DMS153 treated with DMSO at 0.1 percent for 48 hours (cell line): ENCODE measurements around the gene CAPN14.

Experiments used
- DNase-seq: peaks from one replicate; lab custom pipeline; 2025; ENCODE audit not compliant: unreplicated experiment; lab: John Stamatoyannopoulos, UW

The CAPN14 gene

DNA sequence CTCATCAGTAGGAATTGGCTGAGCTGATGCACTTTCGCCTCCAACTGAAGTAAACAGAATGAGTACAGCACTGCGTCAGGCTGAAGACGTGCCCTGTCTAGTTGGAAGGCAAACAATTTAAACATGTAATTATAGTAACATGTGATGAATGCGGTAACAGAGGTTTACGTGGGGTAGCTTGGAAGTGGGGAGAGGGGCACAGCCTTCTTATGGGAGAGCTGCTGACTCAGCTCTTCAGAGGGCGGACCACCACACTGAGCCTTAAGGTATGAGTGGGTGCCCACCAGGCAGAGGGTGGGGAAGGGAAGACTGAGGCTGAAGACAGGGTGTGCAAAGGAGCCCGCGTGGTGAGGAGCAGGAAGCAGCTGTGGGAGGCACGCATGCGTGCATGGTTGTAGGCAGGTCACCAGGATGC is 10.4 kb upstream of the CAPN14 start:
- DNase-seq: no peak

GRCh38 chr2:31227110-31227509 is 9.8 kb upstream of the CAPN14 start:
- DNase-seq: no peak

DNA sequence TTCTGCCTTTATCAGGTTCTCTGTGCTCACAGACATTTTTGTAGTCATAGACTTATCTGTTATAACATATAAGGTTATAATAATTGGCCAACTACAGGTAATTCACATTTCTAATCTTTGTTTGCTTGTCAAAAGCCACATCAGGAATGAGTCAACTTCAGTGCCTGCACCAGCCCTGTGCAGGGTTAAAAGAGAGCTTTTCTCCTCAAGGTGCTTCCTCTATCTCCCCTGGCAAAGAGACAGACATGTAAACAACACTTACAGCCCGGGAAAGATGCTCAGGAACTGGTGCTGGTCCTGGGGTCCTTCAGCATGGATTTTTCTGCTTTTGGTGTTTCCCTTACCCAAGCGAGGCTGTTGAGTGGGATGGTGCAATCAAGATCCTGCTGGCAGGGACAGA is 9.0 kb upstream of the CAPN14 start:
- DNase-seq: no peak

DNA sequence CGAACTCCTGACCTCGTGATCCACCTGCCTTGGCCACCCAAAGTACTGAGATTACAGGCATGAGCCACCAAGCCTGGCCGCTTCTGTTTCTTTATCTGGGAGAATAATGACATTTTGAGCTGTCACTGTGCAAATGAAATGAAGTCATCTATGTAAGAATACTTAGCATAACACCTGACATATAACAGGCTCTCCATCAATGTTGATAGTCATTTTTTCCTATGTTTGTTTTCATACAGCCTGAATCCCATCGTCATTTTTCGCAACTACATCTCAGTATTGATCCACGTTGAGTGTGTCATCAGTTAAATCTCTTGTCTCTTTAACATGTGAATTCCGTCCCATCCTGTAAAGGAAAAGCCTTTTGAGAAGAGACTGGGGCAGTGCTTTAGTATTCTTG is 6.4 kb upstream of the CAPN14 start:
- DNase-seq: no peak

- DNase-seq: no peak
These were observed 5.7 kb upstream of the CAPN14 start for GRCh38 chr2:31223026-31223425.

- no peak for DNase-seq
These were observed 4.8 kb upstream of the CAPN14 start for GRCh38 chr2:31222071-31222470.

GRCh38 chr2:31221544-31221943 is 4.2 kb upstream of the CAPN14 start:
- DNase-seq: no peak

GRCh38 chr2:31219131-31219969 is 2.0 kb upstream of the CAPN14 start:
- no peak for DNase-seq

- no peak for DNase-seq
These were observed 581 bp downstream of the CAPN14 start for GRCh38 chr2:31216734-31217133.

DNA sequence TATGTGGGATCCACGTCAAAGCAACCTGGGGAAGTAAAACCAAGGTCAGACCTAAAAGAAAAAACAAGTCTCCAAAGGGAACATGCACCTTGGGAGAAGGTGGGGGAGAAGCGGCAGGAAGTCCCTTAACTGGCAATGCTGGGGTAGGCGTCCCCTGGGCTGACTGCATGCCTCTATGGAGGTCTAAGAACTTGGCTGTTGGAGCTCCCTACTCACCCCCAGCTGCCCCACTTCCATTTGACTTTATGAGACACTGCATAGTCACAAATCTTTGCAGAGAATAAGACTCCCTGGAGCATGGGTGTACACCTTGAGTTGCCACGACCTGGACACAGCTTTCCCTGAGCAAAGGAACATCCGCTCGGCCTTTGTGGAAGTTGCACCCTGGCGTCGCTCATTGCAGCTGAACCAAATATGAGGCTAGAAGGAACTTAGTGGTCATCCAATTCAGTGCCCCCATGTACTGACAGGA is 2.8 kb downstream of the CAPN14 start:
- DNase-seq: no peak

GRCh38 chr2:31213601-31214443 is 3.5 kb downstream of the CAPN14 start:
- DNase-seq: no peak

DNA sequence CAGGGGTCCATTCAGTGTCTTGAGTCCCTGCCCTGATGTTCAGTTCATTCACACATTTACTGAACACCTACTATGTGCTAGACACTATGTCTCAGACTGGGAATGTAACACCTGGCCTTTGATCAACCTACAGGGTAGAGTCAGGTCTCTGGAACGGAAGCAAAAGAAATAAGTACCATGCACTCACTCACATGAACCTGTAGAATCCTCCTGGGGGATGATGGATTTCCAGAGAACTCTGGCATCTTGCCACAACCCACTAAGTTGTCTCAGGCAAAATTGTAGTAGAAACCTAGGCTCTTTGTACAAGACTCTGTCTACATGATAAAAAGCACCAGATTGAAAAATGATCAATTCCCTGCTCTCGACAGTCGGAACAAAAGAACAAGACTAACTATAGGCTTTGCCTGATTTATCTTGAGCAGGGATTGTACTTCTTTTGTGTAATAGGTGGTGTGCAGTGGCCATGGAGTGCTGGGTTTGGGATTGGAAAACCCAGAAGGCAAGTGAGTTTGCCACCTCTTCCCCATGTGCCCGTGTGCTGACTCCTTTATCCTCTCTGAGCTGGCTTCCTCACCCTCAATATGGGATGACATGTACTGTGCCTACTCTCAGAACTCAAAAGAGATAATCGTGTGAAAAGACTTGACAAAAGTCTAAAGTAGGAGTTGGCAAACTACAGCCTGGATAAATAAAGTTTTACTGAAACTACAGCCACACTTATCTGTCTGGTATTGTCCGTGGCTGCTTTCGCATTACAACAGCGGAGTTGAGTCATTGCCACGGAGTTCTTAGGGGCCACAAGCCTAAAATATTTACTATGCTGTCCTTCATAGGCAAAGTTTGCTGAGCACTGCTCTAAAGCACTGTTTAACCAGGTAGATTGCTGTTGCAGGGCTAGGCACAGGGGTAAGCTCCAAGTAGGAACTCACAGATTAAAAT is 4.4 kb downstream of the CAPN14 start:
- no peak for DNase-seq

DNA sequence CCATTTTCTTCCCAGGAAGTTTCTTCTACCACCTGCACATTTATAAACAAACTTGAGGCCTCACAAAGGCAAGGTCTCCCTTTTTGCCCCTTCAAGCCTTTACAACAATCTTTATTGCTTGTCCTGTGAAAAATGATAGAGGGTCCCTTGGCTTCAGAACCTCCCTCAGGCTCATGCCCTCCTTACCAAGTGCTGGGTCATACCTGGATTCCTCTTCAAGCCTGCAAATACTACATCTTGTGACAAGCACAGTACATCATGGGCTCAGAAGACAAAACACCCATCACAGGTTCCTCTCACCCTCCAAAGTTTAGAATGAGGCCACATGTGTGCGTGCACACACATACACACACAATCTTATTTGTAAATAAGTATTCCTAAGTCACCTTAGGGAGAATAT is 9.1 kb downstream of the CAPN14 start:
- DNase-seq: no peak

DNA sequence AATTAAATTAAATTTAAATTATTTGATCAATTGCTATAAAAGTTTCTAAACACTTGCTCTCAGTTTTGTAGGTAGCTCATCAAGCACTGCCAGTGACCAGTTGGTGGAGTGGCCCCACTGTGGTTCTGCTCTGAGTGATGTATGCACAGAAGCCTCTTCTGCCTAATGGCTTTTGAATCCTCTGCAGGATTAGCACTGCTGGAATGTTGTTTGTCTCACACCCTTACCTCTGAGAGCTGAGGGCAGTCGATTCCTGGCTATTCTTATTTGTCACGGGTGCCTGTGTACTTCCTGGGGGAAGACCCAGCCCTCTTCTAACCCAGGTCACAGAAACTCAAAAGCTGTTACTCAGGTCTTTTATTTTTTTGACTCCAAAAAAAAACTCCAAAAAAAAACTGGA is 9.5 kb downstream of the CAPN14 start:
- no peak for DNase-seq

DNA sequence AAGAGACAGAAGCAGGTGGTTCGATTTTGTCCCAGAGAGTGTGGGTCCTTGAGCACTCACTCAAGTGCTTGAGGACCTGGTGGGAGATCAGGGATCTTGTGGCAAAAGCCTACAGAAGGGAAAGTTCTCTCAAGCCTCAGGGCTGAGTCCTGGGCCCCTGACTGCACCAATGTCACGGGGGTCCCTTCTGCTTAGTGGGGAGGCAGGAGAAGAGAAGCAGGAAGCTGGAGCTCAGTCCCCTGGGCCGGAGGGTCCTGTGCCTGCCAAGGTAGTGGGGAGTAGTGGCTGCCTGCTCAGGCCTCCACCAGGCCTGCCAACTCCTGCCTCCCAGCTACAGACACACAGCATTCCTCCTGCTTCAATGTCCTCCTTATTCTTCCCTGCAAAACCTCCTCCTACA is 11.7 kb downstream of the CAPN14 start:
- no peak for DNase-seq

GRCh38 chr2:31205186-31205585 is 12.1 kb downstream of the CAPN14 start:
- no peak for DNase-seq

DNA sequence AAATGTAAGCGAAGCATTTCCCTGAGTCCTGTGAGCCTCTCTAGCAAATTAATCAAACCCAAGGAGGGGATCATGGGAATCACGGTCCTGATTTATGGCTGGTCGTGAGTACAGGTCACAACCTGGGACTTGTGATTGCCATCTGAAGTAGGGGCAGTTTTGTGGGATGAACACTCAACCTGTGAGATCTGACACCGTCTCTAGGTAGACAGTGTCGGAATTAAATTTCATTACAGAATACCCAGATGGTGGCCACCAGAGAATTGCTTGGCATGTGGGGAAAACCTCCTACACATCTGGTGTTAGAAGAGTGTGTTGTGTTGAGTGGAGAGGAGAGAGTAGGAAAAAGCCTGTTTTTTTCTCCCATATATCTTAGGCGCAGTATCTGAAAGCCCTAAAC is 12.5 kb downstream of the CAPN14 start:
- no peak for DNase-seq

- DNase-seq: no peak
These were observed 13.4 kb downstream of the CAPN14 start for GRCh38 chr2:31203916-31204315.

GRCh38 chr2:31202833-31203232 is 14.5 kb downstream of the CAPN14 start:
- no peak for DNase-seq

GRCh38 chr2:31202041-31202440 is 15.3 kb downstream of the CAPN14 start:
- no peak for DNase-seq

GRCh38 chr2:31200972-31201371 is 16.3 kb downstream of the CAPN14 start:
- DNase-seq: no peak
